Retina (tissue), 1 donor: ENCODE measurements around the gene EP400.
"Not testable (repeated sequence)": the region's sequence is repeated elsewhere in the genome, so short reads cannot be mapped to it uniquely, and the experiment has no call there.

Experiments used
- DNase-seq: peaks from one replicate; pipeline ENCODE4 v3.0.0-alpha.2; 2016

EP400 gene

GRCh38 chr12:132102297-132102696, 152.6 kb downstream of the EP400 start:
- no peak for DNase-seq

GRCh38 chr12:132103072-132103471, 153.3 kb downstream of the EP400 start:
- not testable (repeated sequence) for DNase-seq

- no peak for DNase-seq
These were observed 154.0 kb downstream of the EP400 start for GRCh38 chr12:132103542-132104308.

GRCh38 chr12:132105467-132105866, 155.7 kb downstream of the EP400 start:
- no peak for DNase-seq

- DNase-seq = no peak
These were observed 157.2 kb downstream of the EP400 start for GRCh38 chr12:132106921-132107320.

GRCh38 chr12:132108211-132108832, 158.6 kb downstream of the EP400 start:
- DNase-seq = peak; percentile 45

GRCh38 chr12:132109741-132110140, 160.0 kb downstream of the EP400 start:
- no peak for DNase-seq

- DNase-seq = no peak
These were observed 160.9 kb downstream of the EP400 start for GRCh38 chr12:132110677-132111076.

- DNase-seq = no peak
These were observed 162.0 kb downstream of the EP400 start for GRCh38 chr12:132111654-132112304.

GRCh38 chr12:132114667-132115066, 164.9 kb downstream of the EP400 start:
- no peak for DNase-seq

GRCh38 chr12:132115500-132115899, 165.8 kb downstream of the EP400 start:
- DNase-seq = no peak

- no peak for DNase-seq
These were observed 167.2 kb downstream of the EP400 start for GRCh38 chr12:132116709-132117557.

GRCh38 chr12:132117558-132117875, 167.8 kb downstream of the EP400 start:
- no peak for DNase-seq

GRCh38 chr12:132118876-132119275, 169.1 kb downstream of the EP400 start:
- DNase-seq = no peak

- no peak for DNase-seq
These were observed 171.5 kb downstream of the EP400 start for GRCh38 chr12:132121283-132121682.

GRCh38 chr12:132123970-132124765, 174.4 kb downstream of the EP400 start:
- DNase-seq = no peak

GRCh38 chr12:132124766-132125425, 175.2 kb downstream of the EP400 start:
- DNase-seq = no peak

GRCh38 chr12:132125736-132126135, 176.0 kb downstream of the EP400 start:
- DNase-seq = no peak

- no peak for DNase-seq
These were observed 177.3 kb downstream of the EP400 start for GRCh38 chr12:132127041-132127440.

- DNase-seq = no peak
These were observed 179.3 kb downstream of the EP400 start for GRCh38 chr12:132129007-132129406.

GRCh38 chr12:132130690-132131089, 180.9 kb downstream of the EP400 start:
- DNase-seq = no peak
